GM04503 (cell line): ENCODE measurements around the gene CYREN.
"Not testable (repeated sequence)": the region's sequence is repeated elsewhere in the genome, so short reads cannot be mapped to it uniquely, and the experiment has no call there.

ENCODE experiments used
- DNase-seq: peaks from one replicate; pipeline ENCODE4 v3.0.0-alpha.2; 2012; ENCODE audit warnings: low read depth

Gene CYREN

DNA sequence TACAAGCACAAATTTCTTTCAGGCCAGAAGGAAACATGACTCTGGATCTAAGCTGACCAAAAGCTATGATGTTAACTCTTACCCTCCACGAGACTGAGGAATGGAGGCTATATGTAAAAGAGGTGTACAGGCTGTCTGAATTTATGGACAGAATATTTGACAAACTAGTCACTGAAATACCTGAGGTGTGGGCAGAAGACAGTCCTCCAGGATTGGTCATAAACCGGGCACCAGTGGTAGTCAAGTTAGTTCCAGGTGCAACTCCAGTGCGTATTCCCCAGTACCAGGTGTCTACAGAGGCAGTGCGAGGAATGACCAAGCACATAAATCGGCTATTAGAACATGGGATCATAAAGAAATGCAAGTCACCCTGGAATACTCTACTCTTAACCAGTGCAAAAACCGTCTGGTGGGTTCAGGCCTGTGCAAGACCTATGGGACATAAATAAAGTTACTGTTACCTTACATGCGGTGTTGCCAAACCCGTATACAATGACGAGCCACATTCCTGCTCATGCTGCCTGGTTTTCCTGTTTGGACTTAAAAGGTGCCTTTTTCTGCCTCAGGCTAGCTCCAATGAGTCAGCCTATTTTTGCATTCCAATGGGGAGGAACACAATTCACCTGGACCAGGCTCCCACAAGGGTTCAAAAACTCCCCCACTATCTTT lies 6.7 kb upstream of the CYREN start:
- DNase-seq, result no peak

DNA sequence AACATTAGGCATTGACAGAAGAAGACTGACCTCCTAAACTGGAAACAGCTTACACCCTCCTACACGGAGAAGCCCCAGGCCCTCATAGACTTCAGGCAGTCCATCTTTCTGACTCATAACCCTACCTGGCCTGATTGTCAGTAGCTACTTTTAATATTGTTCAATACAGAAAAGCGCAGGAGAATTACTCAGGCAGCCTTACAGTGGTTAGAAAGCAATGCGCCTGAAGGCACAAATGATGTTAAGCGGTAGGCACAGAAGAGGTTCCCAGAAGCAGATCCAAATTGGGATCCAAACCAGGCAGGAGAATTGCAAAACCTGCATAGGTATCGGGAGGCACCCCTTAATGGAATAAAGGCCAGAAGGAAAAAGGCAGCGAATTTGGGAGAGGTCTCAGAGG lies 5.4 kb upstream of the CYREN start:
- DNase-seq, result no peak

DNA sequence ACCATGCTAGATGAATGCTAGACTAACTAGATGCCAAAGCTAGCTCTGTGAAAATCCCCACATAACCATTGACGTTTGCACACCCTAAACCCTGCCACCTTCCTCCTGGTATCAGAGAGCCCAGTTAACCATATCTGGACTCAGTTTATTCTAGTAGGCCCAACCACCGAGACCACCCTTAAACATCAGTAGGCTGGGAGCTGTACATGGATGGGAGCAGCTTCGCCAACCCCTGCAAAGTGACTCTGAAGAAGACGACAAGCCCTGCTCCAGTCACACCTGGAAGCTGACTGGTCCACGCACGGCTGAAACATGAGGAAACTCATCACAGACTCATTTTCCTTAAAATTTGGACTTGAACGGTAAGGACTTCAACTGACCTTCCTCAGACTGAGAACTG lies 4.4 kb upstream of the CYREN start:
- no peak for DNase-seq

DNA sequence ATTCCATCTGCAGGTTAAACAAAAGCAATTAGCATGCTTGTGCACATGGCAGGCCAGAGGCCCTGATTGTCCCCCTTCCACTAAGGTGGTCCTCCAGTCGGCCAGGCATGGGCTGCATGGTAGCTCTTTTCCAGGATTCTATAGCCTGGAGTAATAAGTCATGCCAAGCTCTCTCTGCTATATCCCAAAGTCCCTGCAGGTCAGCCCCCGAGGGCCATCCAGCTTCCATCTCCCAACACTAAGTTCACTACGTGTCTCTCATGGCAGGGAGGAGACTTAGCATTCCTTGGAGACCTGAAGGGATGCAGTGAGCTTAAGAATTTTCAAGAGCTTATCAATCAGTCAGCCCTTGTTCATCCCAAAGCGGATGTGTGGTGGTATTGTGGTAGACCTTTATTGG lies 3.4 kb upstream of the CYREN start:
- DNase-seq, result not testable (repeated sequence)

DNA sequence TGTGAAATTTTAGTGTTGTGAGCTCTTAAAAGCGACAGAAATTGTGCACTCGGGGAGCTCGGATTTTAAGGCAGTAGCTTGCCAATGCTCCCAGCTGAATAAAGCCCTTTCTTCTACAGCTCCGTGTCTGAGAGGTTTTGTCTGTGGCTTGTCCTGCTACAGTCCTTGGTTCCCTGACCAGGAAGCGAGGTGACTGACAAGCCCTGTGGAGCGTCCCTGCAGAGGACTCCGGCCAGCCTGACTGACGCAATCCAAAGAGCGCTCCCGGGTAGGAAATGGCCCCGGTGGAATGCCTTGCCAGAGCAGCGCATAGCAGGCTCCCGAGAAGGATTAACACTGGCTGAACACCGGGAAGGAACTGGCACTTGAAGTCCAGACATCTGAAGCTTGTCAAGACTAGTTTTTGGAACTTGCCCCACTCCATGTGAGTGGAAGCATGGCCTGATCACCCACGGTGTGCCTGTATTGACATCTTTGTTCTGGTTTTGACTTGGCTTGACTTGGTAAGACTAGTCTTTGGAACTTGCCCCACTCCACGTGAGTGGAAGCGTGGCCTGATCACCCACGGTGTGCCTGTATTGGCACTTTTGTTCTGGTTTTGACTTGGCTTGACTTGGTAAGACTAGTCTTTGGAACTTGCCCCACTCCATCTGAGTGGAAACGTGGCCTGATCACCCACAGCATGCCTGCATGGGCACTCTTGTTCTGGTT lies 1.2 kb upstream of the CYREN start:
- DNase-seq, result not testable (repeated sequence)

DNA sequence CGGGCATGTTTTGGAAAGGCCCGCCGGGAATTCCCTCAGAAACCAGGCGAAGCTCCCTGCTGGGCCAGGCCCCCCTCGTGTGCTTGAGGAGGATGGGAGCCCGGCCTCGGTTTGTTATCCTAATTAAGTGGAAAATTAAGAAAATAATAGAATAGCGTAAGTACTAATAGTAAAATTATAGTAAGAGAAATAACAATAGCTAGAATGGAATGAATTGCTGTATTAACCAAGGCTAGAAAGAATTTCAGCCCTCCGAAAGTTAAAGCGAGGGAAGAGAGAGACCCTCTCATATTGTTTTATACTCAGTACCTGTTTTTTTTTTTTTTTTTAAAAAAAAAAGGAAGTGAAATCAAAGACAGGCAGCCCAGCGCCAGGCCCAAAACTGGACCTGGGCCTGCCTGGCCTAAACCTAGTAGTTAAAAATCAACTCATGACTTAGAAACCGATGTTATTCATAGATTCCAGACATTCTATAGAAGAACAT lies 533 bp upstream of the CYREN start:
- DNase-seq, result not testable (repeated sequence)

DNA sequence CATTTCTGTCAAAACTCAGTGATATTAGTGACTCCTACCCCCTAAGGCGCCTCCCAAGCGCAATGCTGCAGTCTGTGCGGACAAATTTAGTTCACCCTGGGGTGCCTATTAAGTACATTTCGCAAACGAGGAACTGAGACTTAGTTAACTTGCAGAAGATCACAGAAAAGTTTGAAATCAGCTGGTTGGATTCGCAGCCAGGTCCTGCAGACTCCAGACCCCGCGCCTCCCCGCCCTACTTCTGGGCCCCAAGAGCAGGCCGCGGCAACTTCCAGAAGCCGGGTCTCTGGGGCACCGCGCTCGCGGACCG lies 588 bp downstream of the CYREN start:
- DNase-seq, result no peak

DNA sequence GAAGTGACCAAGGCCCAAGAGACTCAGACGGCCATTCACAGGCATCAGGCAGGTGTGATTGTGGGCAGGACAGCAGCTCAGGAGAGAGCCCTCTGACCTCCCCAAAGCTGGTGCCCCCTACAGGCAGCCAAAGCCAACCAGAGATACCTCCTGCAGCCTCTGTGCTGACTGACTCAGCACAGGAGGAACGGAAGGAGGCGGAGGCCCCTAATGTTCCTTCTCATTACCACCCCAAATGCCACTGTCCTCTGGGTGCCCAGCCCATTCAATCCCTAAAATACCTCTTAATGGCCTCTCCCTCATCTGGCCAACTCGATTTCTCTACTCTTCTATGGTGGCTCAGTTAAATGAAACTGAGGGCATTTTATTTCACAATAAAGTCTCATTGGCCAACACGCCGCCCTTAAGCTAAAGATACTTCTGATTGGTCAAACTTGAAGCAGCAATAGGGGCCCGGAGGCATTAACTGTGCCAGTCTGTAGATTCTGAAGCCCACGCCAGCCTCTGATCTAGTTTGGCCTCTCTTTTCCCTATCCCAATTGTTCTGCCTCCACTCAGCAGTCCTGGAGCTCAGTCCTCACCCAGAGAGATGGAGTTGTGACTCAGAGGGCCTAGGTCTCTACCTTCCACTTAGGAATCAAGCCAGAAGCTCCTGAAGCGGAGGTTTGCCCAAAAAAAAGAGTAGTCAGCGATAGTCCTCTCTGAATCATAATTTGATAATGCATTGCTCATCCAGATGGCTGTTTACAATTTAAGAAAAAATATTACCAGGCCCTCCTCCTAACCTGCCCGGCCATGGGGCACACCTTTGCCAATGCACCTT lies 1.2 kb downstream of the CYREN start:
- DNase-seq, result no peak

DNA sequence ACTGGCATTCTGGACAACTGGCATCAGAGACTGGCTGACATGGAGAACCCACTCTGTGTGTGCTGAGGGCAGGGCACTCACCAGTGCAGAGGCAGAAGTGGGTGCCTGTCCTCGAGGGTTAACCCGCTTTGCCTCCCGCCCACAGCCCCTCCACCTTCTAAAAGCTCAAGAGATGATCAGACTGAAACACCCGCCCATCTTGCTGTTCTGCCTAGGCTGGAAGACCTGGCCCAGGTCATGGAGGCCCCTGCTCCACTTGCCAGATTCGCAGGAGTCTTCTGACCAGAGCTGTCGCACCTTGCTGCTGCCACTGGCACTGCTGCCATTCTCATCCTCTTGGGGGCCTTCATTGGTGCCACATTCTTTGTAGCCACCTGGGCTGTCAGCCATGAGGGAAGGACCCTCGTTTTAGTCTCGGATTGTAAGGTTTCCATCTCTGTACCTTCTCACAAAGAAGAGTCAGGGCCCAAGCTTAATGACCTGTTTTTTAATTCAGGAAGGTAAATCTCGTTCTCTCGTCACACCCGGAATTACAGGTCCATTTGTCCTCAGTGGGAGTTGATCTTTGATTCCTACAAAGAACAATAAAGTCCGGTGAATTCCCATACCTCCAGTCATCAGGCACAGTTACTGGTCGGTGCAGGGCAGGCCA lies 1.9 kb downstream of the CYREN start:
- DNase-seq, result no peak

DNA sequence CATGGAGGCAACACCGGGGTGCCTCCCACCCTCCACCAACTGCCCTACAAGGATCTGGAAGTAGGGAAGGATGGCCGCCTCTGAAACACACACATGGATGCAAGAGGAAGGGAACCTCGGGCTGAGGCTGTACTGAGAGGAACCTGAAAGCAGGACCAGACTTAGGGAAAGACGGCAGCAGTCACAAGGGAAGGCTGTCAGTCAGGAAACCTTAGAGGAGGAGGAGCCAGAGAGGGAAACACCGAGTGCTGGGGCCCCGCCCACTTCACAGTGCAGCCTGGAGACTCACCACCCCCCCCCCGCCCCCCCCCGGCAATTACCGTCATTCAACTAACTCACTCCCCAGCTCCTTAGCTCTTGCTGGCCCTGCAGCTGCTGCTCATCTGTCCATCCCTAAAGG lies 2.5 kb downstream of the CYREN start:
- DNase-seq, result no peak

DNA sequence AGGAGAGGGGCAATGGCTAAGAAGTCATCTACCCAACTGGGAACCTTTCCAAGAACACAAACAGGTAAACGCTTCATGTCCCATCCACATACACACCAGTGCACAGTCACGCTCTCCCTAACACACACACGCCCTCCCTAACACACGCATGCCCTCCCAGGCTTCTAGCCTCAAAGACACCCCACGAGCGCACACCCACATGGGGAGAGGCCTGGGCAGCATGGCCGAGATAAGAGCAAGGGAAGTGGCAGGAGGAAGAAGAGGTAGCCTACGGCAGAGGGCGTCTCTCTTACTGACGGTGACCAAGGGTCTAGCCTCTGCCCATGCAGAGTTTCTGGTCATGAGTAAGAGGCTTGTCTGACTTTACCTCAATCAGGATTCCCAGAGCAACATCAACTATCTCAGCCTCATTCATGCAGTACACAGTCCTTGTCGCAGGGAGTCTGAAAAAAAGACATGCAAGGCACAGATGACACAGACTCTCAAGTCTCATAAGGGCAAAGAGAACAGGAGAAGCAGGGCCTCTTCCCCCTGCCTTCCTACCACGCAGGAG lies 3.1 kb downstream of the CYREN start:
- no peak for DNase-seq

DNA sequence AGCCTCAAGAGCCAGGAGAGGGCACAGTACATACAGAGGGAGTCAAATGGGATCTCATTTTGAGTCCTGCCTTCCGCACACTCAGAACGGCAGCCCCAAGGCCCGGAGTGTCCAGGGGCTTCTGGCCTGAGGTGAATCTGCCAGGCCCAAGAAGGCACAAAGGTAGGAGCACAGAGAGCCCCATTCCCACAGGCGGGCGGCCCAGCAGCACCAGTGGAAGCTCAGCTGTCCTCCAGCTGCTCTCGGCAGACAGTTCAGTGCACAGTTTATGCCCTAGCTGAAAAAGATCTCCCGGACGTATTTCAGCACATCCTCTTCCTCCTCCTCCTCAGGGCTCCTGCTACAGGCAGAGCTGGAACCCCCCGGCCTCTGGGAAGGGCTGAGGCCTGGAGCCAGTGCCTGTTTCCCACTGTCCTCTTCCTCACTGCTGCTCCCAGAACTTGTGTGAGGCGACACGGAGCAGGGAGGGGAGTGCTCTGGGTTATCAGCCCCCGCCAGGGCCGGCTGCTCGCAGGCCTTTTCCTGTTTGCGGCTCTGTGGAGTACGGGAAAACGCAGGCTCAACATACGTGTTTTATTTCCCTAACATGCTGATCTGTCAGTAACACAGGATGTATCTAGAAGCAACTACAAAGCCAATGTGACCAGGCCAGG lies 4.0 kb downstream of the CYREN start:
- no peak for DNase-seq

DNA sequence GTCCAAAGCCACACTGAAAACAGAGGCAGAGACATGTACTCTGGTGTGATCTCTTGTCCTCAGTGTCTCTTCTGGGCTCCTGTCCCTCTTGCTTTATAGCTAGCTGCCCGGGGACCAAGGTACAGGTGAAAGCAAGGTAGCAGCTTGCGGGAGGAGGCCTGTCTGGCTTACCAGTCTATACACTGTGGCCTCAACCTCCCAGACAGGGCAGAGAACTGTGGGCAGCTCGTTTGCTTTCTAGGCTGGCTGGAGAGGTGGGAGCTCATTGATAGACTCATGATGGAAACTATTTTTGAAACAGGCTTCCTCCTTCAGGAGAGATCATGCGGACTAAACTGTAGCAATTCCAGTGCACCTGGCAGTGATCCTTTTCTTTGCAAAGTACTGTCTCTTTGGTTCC lies 4.6 kb downstream of the CYREN start:
- DNase-seq, result no peak

DNA sequence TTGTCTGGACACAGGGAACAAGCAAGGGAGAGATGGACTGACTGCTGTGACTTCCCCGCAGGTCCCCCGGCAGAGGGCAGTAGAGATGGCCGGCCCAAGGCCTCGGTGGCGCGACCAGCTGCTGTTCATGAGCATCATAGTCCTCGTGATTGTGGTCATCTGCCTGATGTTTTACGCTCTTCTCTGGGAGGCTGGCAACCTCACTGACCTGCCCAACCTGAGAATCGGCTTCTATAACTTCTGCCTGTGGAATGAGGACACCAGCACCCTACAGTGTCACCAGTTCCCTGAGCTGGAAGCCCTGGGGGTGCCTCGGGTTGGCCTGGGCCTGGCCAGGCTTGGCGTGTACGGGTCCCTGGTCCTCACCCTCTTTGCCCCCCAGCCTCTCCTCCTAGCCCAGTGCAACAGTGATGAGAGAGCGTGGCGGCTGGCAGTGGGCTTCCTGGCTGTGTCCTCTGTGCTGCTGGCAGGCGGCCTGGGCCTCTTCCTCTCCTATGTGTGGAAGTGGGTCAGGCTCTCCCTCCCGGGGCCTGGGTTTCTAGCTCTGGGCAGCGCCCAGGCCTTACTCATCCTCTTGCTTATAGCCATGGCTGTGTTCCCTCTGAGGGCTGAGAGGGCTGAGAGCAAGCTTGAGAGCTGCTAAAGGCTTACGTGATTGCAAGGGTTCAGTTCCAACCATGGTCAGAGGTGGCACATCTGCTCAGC lies 6.0 kb downstream of the CYREN start:
- DNase-seq, result no peak

DNA sequence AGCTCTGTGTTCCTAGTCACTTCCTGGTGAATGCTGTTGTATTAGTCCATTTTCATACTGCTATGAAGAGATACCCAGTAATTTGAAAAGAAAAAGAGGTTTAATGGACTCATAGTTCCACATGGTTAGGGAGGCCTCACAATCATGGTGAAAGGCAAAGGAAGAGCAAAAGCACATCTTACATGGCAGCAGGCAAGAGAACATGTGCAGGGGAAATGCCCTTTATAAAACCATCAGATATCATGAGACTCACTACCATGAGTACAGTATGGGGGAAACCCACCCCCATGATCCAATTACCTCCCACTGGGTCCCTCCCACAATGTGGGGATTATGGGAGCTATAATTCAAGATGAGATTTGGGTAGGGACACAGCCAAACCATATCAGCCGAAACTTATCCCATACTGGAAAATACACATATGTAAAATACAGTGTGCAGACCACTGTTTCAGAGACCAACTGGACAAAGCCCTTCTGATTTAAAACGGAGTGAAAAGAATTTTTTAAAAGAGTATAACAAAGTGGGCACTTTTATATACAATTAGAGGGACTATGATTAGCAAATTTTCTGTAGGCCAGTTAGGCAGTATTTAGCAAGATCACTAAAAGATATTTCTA lies 8.0 kb downstream of the CYREN start:
- DNase-seq, result no peak

DNA sequence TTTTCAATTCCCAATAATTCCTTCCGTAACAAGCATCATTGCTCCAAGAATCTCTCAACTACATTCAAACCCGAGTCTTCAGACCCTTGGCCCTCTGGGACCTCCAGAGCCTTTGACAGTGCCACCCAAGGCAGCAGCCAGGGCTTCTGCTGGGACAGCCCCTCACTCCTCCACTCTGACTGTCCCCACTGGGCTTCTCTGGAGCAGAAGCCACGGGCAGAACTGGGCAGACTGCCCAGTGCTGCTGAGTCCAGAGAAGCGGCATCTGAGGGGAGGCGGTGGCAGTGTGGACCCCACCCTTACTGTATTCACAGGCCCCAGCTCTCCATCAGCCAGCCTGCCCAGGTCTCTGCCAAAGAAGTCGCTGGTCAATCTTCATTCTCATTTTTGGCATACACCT lies 8.8 kb downstream of the CYREN start:
- DNase-seq, result no peak

DNA sequence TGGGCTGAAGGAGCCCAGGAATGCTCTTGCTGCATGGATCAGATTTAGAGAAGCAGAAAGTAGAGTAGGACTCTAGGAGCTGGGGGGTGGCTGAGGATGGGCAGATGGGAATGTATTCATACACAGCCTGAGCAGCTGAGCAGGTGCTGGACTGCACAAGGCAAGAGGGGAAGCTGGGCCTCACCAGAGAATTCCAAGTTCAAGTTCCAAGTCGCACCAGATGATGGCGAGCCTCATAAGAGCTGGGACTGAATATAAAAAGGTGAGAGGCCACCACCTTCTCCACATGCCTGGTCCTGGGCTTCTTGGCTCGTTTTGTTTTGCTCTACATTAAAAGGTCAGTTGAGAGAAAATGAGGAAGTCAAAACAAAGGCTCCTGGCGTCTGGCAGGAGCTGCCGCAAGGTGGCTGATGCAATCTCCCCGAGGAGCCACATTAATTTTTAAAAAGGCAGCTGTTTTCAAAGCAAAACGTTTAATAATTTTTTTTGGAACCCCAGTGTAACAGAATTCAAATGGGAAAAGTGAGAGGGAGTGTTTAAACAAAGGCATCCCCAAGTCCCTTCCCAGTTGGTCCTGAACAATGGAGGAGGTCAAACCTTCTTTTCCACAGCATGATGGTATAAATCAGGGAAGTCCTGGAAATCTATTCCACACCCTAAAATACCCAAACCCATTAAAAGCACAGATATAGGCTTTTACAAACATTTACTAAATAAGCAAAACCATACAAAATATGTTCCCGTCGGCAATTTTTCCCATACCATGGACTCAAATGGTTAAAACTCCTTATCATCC lies 9.5 kb downstream of the CYREN start:
- DNase-seq, result no peak

DNA sequence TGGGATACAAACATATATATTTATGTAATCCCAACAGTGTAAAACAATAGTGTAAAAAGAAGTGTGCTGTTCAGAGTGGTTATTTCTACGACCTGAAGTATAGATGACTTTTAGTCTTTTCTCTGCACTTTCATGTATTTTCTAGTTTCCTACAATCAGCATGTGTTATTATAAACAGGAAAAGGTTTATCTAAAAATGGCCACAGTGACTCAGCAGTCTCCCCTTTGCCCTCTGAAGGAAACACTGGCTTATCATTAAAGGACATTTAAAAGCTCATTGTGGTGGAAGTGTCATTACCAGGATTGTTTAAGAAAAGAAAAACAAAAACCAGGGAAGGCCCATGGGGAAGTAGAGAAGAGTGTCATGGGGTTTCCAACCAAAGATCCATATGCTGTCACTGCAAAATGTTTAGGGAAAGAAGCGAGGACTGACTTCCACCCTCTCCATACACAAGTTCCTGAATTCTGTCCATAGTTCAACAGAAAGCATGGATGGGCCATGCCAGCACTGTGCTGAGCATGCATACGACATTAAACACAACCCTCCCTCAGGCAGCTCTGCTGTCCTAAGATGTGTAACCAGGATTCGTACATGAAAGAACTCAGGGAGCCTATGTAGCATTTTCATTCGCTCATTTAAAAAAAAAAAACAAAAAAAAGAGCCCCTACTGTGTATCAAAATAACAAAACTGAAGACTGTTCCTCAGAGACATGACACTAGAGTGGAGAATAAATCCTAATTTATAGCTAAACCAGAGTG lies 10.2 kb downstream of the CYREN start:
- no peak for DNase-seq
